CD14-positive monocyte (primary cell): ENCODE results near the gene NDFIP1. TPM values are rescaled to one million over a fixed set of nuclear protein-coding genes. Genes with fewer than 3 reads are reported as not detected.

ENCODE experiments used
- DNase-seq, 3 donors: peaks; one replicate each; pipeline ENCODE4 v3.0.0-alpha.2; 2011 to 2022
- H2AFZ ChIP-seq: 2 replicates; pipeline ENCODE4 v1.6.0; 2012; ENCODE audit warnings: mild to moderate bottlenecking, low read depth, low read length, inconsistent platforms; ENCODE audit not compliant: insufficient read depth, poor library complexity, severe bottlenecking
- H3K27ac ChIP-seq, 2 donors: 1 replicate in 1 of 2; 2 replicates in 1 of 2; pipeline ENCODE4 v1.5.1; 2012 to 2013; ENCODE audit warnings: low read length in 2 of 2, control low read depth in 1 of 2, inconsistent platforms in 1 of 2, low read depth in 1 of 2, mild to moderate bottlenecking in 1 of 2
- H3K27me3 ChIP-seq, 2 donors: one replicate each; pipeline versions ENCODE4 v1.6.0 to v1.6.1; 2011 to 2013; ENCODE audit warnings: low read length in 2 of 2; ENCODE audit not compliant: control insufficient read depth in 2 of 2, insufficient read depth in 2 of 2
- H3K36me3 ChIP-seq, 2 donors: replicated peaks in 1 of 2; 1 replicate in 1 of 2; 2 replicates in 1 of 2; pipeline versions ENCODE4 v1.5.1 to v1.6.1; 2012 to 2013; ENCODE audit warnings: low read length in 2 of 2, control low read depth in 1 of 2, inconsistent platforms in 1 of 2, mild to moderate bottlenecking in 1 of 2; ENCODE audit not compliant: insufficient read depth in 2 of 2, control insufficient read depth in 1 of 2
- H3K4me1 ChIP-seq, 2 donors: 1 replicate in 1 of 2; 2 replicates in 1 of 2; pipeline versions ENCODE4 v1.5.1 to v1.6.1; 2012 to 2013; ENCODE audit warnings: low read length in 2 of 2, control low read depth in 1 of 2, inconsistent platforms in 1 of 2, mild to moderate bottlenecking in 1 of 2, moderate library complexity in 1 of 2; ENCODE audit not compliant: insufficient read depth in 2 of 2, control insufficient read depth in 1 of 2
- H3K4me2 ChIP-seq: replicated peaks from 2 replicates; pipeline ENCODE3; 2012; ENCODE audit warnings: low read length, moderate library complexity, mild to moderate bottlenecking; ENCODE audit not compliant: poor library complexity, severe bottlenecking; ENCODE audit errors: extremely low read depth
- H3K4me3 ChIP-seq, 3 experiments: fragments of 200-600 bp in 1 of 3; sonication (generic) in 1 of 3; replicated peaks in 1 of 3; 1 replicate in 2 of 3; 2 replicates in 1 of 3; pipeline ENCODE4 v1.5.1; 2011 to 2013; ENCODE audit warnings: low read length in 3 of 3, mild to moderate bottlenecking in 3 of 3, control low read depth in 2 of 3, low read depth in 2 of 3, inconsistent platforms in 1 of 3, moderate library complexity in 1 of 3
- H3K79me2 ChIP-seq: 2 replicates; pipeline ENCODE4 v1.6.0; 2012; ENCODE audit warnings: mild to moderate bottlenecking, control low read depth, inconsistent platforms, low read length, moderate library complexity; ENCODE audit not compliant: insufficient read depth
- H3K9ac ChIP-seq: 2 replicates; pipeline ENCODE4 v1.6.0; 2017; ENCODE audit warnings: low read length, mild to moderate bottlenecking; ENCODE audit not compliant: insufficient read depth, poor library complexity, severe bottlenecking
- H3K9me3 ChIP-seq, 2 donors: replicated peaks in 1 of 2; 1 replicate in 1 of 2; 2 replicates in 1 of 2; pipeline versions ENCODE4 v1.5.1 to v1.6.1; 2012 to 2013; ENCODE audit warnings: low read length in 2 of 2, control low read depth in 1 of 2; ENCODE audit not compliant: control insufficient read depth in 1 of 2, insufficient read depth in 1 of 2
- H4K20me1 ChIP-seq: 2 replicates; pipeline ENCODE4 v1.6.0; 2012; ENCODE audit warnings: mild to moderate bottlenecking, low read length, control low read depth, moderate library complexity; ENCODE audit not compliant: insufficient read depth
- H3K27ac Mint-ChIP-seq, 7 donors: one replicate each; pipeline ENCODE4 v1.8.0; 2020; ENCODE audit warnings: mild to moderate bottlenecking in 7 of 7, mixed read lengths in 7 of 7, moderate library complexity in 6 of 7, inconsistent platforms in 2 of 7
- H3K27me3 Mint-ChIP-seq, 3 donors: one replicate each; pipeline ENCODE4 v1.8.0; 2021 to 2022; ENCODE audit warnings: low read depth in 3 of 3, mild to moderate bottlenecking in 3 of 3, mixed read lengths in 3 of 3, moderate library complexity in 3 of 3, inconsistent platforms in 1 of 3
- H3K36me3 Mint-ChIP-seq, 2 donors: one replicate each; pipeline ENCODE4 v1.8.0; 2020; ENCODE audit warnings: mixed read lengths in 2 of 2, inconsistent platforms in 1 of 2, mild to moderate bottlenecking in 1 of 2
- H3K4me1 Mint-ChIP-seq: one replicate; pipeline ENCODE4 v1.8.0; 2020; ENCODE audit warnings: mild to moderate bottlenecking, mixed read lengths
- H3K4me3 Mint-ChIP-seq, 2 donors: one replicate each; pipeline ENCODE4 v1.8.0; 2020; ENCODE audit warnings: mild to moderate bottlenecking in 2 of 2, mixed read lengths in 2 of 2, moderate library complexity in 1 of 2
- H3K9me3 Mint-ChIP-seq, 7 donors: one replicate each; pipeline ENCODE4 v1.8.0; 2020 to 2022; ENCODE audit warnings: mixed read lengths in 7 of 7, mild to moderate bottlenecking in 6 of 7, moderate library complexity in 6 of 7, inconsistent platforms in 2 of 7
- WGBS: methylation state at CpG from one replicate; pipeline ENCODE4 v1.1.5; 2013; ENCODE audit warnings: missing lambda C conversion rate; ENCODE audit not compliant: insufficient coverage; 5-methylcytosine and 5-hydroxymethylcytosine counted together
- intact Hi-C, 2 donors: fragments of 100-400 bp; cut with micrococcal nuclease; formaldehyde crosslinking; loops; one replicate each; pipeline versions ENCODE4 v1.15.0 to v1.15.1; 2023
- polyA plus RNA-seq, 3 donors: library from polyadenylated mRNA; depleted of rRNA in 1 of 3; unstranded in 2 of 3; stranded (reverse) in 1 of 3; fragments of 300-500 nt in 2 of 3; fragments of >200 nt in 1 of 3; fragmentation: Illumina TruSeq in 2 of 3; gene quantifications; 1 replicate in 2 of 3; 2 replicates in 1 of 3; pipeline ENCODE4 v1.2.3, GENCODE V29; 2012 to 2021
- TF ChIP-seq, protein P1 (sequence below): fragments of 200-600 bp; IDR thresholded peaks from one replicate; pipeline ENCODE4 v1.8.0; 2022; ENCODE audit warnings: antibody characterized with exemption, mild to moderate bottlenecking

The NDFIP1 gene
- polyA plus RNA-seq, 3 donors, result 18.4 to 44.4 (median 44.0) TPM

DNA sequence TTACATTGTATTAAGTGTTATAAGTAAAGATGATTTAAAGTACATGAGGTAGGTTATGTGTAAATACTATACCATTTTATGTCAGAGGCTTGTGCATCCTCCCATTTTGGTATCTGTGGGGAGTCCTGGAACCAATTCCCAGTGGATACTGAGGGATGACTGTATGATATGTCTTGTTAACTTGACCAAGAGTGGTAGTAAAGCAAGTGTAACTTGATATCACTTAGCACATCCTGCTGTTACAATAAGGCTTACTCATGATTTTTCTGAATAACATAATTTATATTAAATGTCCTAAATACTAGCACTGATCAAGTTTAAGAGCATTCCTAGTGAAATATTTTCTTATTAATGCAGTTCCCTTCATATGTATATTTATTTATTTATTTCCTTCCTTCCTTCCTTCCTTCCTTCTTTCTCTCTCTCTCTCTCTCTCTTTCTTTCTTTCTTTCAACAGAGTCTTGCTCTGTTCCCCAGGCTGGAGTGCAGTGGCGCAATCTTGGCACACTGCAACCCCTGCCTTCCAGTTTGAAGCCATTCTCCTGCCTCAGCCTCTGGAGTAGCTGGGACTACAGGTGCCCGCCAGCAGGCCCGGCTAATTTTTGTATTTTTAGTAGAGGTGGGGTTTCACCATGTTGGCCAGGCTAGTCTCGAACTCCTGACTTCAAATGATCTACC is 7.5 kb downstream of the NDFIP1 start:
- Histone ChIP-seq H3K4me2 (no peak overlapping the region), H3K36me3 (peaks cover 0 to 14% of the 10 kb centered on the region in 2 donors), H3K79me2 (peaks cover 100% of the 10 kb centered on the region), H3K4me3 (no peak overlapping the region), H4K20me1 (peaks cover 100% of the 10 kb centered on the region), H3K9ac (no peak overlapping the region), H2AFZ (no peak overlapping the region), H3K27ac (no peak overlapping the region), H3K9me3 (no peaks in the 10 kb centered on the region), H3K27me3 (no peaks in the 10 kb centered on the region), H3K4me1 (peaks cover 7 to 12% of the 10 kb centered on the region in 2 donors)
- intact Hi-C loops, result no loop called here
- H3K36me3 Mint-ChIP-seq, result peaks cover 11 to 14% of the 10 kb centered on the region in 2 donors
- H3K9me3 Mint-ChIP-seq, result no peaks in the 10 kb centered on the region
- H3K27ac Mint-ChIP-seq, result peak overlapping the region in 1 of 7 donors; percentile 30
- H3K4me1 Mint-ChIP-seq, result peaks cover 47% of the 10 kb centered on the region
- WGBS, result no CpG with 5 or more reads among the region's 4 CpGs
- no peaks in the 10 kb centered on the region for H3K27me3 Mint-ChIP-seq
- TF ChIP-seq, protein P1, sequence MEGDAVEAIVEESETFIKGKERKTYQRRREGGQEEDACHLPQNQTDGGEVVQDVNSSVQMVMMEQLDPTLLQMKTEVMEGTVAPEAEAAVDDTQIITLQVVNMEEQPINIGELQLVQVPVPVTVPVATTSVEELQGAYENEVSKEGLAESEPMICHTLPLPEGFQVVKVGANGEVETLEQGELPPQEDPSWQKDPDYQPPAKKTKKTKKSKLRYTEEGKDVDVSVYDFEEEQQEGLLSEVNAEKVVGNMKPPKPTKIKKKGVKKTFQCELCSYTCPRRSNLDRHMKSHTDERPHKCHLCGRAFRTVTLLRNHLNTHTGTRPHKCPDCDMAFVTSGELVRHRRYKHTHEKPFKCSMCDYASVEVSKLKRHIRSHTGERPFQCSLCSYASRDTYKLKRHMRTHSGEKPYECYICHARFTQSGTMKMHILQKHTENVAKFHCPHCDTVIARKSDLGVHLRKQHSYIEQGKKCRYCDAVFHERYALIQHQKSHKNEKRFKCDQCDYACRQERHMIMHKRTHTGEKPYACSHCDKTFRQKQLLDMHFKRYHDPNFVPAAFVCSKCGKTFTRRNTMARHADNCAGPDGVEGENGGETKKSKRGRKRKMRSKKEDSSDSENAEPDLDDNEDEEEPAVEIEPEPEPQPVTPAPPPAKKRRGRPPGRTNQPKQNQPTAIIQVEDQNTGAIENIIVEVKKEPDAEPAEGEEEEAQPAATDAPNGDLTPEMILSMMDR, result no peak
- DNase-seq, result no peak
- H3K4me3 Mint-ChIP-seq, result no peak overlapping the region

DNA sequence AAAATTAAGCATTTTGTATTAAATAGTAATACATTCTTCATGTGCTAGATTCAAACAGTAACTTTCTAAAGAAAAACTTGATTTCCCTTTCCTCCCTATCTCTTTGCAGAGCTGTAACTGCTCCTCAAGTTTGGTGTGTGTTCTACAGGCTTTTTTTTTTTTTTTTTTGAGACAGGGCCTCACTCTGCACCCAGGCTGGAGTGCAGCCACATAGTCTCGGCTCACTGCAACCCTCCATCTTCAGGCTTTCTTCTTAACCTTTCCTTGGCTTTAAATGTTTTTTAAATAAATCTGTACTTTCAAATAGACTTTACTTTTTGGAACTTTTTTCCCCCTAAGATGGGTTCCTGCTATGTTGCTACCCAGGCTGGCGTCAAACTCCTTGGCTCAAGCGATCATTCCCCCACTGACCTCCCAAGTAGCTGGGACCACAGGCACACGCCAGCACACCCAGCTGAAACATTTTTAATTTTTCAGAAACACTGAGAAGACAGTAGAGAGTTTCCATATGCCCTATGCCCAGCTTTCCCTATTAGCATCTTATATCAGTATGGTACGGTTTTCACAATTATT is 9.1 kb downstream of the NDFIP1 start:
- peaks cover 100% of the 10 kb centered on the region for H3K79me2 ChIP-seq
- Mint-ChIP-seq H3K9me3 (no peaks in the 10 kb centered on the region), H3K4me3 (no peak overlapping the region), H3K36me3 (peaks cover 14 to 15% of the 10 kb centered on the region in 2 donors), H3K27me3 (no peaks in the 10 kb centered on the region), H3K4me1 (peaks cover 53% of the 10 kb centered on the region), H3K27ac (peak overlapping the region in 3 of 7 donors; percentile 8 to 48 (median 13))
- no peak overlapping the region for H3K27ac ChIP-seq
- no peak overlapping the region for H3K9ac ChIP-seq
- no peaks in the 10 kb centered on the region for H3K27me3 ChIP-seq
- H3K36me3 ChIP-seq, result peaks cover 0 to 24% of the 10 kb centered on the region in 2 donors
- WGBS, result 100% methylated on average over 3 of the region's 5 CpGs
- intact Hi-C loops, result no loop called here
- H3K4me3 ChIP-seq, result no peak overlapping the region
- no peak overlapping the region for H2AFZ ChIP-seq
- peaks cover 100% of the 10 kb centered on the region for H4K20me1 ChIP-seq
- DNase-seq, result no peak
- TF ChIP-seq, protein P1, result no peak
- H3K9me3 ChIP-seq, result no peaks in the 10 kb centered on the region
- H3K4me1 ChIP-seq, result peaks cover 8 to 11% of the 10 kb centered on the region in 2 donors
- H3K4me2 ChIP-seq, result no peak overlapping the region
